RCC 7860 (cell line): Measurements from ENCODE around the gene MAT2A.
"Not testable (repeated sequence)": the region's sequence is repeated elsewhere in the genome, so short reads cannot be mapped to it uniquely, and the experiment has no call there.

ENCODE experiments used
- DNase-seq: peaks from one replicate; pipeline ENCODE4 v3.0.0-alpha.2; 2015; ENCODE audit warnings: low spot score
- FAIRE-seq: peaks from 2 replicates; lab custom pipeline; 2012; peaks lifted over from hg19 to GRCh38; lab: Jason Lieb, UNC

The MAT2A gene

DNA sequence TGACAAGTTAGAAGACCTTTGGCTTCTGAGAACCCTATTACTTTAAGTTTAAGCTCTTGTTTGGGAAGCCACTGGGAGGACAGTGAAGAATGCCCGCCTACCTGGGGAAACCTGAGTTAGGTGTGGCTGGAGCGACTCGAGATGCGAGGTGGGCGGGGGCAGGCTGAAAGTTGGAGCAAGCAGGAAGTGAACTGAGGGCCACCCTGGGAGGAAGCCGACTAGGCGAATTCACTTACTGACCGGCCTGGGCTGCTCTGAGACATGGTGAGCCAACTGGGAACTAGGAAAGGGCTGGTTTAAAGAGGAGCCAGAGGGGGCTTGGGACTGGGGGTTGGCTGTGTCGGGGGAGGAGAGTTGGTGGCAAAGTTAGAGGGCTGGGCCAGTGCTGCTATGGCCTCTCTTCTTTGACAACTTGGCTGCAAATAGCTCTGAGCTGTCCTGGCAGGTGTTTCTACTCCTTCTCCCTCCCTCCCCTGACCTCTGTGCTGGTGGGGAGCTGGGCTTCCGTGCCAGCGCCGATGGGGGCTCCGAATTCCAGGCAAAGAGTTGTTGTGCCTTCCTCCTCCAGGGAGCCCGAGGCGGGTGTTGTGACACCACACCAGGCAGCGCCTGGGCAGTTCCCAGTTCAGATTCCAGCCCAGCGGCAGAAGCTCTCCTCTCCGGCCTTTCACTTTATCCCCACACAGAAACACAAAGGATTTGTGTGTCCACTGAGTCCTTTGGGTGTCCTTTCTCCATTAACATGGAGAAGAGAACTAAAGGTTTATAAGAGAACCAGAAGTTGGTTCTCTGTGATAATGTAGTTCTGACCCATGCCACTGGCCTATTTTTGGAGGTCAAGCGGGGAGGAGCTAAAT, 38.6 kb downstream of the MAT2A start, which contains the start of gene VAMP8:
Gene VAMP8 (plus strand): TSS at position 201 of the 857 bp plus-strand sequence. CDS start 61 bp downstream, at position 262.
- DNase-seq (peak; percentile 37), FAIRE-seq (no peak)

DNA sequence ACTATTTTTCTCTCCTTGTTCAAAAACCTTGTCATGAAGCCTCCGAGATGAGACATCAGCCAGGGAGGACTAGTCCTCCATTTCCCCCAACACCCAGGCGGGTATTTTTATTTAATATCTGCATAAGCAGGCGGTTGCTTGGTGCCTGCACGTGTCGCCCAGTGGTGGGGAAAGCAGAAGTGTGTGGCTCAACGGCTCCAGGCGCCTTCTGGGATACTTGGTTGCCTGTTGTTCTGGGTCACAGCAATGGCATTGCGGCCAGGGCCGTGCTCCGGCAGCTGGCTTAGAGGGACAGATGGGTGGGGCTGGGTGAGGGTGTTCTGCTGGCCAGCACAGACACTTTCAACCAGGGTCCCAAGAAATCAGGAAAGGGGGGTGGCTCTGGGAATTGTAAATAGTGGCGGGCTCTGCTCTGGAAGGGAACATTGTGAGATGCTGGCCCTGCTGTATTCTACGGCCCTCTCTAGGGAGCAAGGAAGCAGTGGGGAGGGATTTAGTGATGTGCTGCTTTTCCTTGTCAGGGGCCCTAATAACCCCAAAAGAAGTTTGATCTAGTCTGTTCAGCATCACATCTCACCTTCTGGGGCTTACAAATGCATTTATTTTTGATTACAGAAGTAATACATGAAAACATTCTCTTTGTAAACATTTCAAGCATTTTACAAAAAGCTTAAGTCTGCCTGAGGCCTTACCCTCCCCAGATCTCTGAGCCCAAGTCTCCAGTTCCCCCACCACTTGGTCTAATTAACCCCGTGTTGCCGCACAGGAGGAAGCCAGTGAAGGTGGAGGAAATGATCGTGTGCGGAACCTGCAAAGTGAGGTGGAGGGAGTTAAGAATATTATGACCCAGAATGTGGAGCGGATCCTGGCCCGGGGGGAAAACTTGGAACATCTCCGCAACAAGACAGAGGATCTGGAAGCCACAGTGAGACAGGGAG, 39.5 kb downstream of the MAT2A start:
- no peak for FAIRE-seq
- no peak for DNase-seq

DNA sequence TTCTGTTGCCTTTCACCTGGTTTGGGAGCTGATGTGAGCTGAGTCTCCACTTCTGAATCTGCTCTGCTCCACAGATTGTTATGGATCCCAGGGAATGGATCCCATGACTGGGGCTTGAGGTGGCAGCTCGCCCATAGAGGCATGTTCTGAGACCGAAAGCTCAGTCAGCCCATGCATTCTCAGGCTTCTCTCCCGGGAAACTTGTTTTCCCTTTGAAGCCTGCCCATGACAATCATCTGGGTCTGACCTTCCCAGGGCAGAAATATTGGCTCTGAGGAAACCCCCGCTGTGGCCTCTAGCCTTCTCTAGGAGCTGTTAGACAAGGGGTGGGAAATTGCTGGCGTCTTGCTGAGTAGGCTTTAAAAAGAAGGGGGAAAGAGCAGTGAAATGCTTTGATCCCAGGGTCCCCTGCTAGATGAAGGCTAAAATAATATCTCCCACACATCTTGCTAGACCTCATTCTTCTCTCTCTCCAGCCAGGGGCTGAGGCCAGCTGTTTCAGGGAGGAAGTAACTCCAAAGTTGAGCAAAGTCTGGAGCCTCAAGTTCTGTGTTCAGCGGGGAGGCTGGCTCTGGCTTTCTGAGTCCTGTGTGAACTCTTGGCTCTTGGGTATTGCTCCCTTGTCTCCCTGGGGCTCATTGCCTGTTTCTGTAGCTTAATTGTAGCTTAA, 40.4 kb downstream of the MAT2A start:
- DNase-seq, result no peak

DNA sequence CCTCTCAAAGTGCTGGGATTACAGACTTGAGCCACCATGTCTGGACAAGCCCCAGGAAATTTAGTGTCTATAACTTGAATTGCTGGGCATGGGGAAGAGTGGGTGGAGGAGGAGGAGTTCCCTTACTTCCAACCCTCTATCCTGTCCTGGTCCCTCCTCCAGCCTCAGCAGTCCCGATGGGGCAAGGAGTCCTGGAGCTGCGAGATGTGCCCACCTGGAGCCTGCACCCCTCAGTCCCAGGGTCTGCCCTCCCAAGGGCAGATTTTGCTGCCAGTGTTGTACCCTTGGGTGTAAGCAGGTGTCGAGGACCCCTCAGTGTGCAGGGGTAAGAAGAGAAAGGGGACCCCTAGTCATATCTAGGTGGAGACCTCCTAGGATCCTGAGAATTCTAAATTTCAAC, 41.2 kb downstream of the MAT2A start:
- FAIRE-seq, result no peak

More for the DNA sequence above, 40.4 kb downstream of the MAT2A start:
- FAIRE-seq, result no peak

GRCh38 chr2:85582492-85582891, 43.5 kb downstream of the MAT2A start:
- FAIRE-seq (no peak), DNase-seq (no peak)

More for the DNA sequence above, 41.2 kb downstream of the MAT2A start:
- no peak for DNase-seq

- FAIRE-seq (no peak), DNase-seq (no peak)
Observed at GRCh38 chr2:85583667-85584353, 44.8 kb downstream of the MAT2A start.

DNA sequence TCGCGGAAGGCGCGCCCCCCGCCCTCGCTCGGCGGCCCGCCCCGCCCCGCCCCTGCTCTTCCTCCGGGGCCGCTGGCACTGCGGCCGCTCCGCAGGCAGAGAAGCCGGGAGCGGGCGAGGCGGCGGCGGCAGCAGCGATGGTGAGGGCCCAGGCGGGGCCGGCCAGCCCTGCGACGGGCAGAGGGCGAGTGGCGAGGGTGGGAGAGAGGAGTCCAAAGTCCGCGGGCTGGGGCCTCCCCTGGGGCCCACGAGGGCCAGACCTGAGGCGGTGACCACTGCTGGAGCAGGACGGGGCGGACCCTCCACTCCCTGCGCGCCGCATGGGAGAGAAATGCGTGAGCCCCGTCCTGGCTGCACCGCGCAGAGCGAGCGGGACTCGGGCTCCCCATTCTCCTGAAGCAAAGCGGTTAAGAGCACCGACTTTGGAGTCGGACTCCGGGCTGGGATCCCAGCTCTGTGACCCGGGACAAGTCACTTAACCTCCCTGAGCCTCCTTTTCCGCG, 45.4 kb downstream of the MAT2A start, which contains the start of gene VAMP5:
Gene VAMP5 (plus strand): TSS at position 78 of the 503 bp plus-strand sequence. CDS start 60 bp downstream, at position 138.
- FAIRE-seq (no peak), DNase-seq (no peak)

DNA sequence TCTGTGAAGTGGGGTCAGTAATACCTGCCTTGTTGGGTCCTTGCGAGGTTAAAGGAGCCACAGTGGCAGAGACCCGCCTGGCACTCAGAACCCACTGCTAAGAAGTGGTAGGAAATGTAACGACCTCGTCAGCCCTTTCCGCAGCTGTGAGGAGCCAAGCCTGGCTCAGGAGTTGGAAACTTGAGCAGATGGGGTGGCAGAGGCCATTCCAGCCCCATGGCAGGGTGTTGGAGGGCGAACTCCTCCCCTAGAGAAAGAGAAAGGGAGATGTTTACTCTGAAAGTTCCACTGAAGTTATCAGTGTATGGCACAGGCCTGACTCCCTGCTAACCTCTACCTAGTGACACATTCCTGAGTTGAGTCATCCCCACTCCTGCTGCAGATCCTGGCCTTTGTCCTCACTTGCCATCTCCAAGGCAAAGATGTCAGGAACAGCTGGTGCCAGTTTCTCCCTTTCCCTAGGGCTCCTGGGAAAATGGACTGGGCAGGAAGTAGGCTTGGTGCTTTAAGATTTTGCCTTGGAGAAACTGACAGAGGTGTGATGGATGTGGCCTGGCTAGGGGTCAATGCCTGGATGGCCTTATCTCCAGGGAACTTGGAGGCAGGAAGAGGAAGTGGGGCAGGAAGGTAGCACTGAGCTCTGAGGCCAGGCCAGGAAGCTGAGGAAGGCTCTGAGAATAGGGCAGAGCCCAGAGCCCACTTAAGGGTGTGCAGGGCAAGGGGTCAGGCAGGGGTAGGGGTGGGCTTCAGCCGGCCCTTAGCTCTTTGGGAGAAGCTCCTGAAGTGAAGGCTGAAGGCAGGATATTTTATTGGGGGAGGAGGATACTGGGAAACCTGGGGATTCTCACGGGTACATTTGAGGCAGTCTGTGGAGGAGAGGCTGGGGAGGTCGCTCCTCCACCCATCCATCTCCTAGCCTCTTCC, 46.2 kb downstream of the MAT2A start:
- FAIRE-seq, result peak; percentile 92

GRCh38 chr2:85585781-85586105, 46.8 kb downstream of the MAT2A start:
- FAIRE-seq (peak; percentile 76), DNase-seq (peak; percentile 87)

More for the DNA sequence above, 46.2 kb downstream of the MAT2A start:
- peak; percentile 98 for DNase-seq

- DNase-seq, result no peak
- FAIRE-seq, result no peak
Observed at GRCh38 chr2:85588236-85588635, 49.3 kb downstream of the MAT2A start.

DNA sequence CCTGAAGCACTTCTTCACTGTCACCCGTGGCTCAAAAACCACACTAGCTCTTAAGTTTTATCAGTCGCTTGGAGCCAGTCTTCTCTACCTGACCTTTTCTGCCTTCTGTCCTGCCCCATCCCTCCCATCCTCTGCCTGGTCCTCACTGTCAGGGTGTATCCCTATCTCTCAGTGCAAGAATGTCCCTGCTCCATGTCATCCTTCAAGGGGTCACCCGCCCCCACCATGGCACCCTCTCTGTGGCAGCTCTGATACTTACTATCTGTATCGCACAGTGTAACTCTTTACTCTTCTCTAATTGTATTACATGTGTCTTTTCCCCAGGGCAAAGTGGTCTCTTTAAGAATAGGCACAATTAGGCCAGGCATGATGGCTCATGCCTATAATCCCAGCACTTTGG, 49.7 kb downstream of the MAT2A start:
- FAIRE-seq (no peak), DNase-seq (no peak)

- FAIRE-seq (no peak), DNase-seq (no peak)
Observed at GRCh38 chr2:85589181-85589580, 50.2 kb downstream of the MAT2A start.

DNA sequence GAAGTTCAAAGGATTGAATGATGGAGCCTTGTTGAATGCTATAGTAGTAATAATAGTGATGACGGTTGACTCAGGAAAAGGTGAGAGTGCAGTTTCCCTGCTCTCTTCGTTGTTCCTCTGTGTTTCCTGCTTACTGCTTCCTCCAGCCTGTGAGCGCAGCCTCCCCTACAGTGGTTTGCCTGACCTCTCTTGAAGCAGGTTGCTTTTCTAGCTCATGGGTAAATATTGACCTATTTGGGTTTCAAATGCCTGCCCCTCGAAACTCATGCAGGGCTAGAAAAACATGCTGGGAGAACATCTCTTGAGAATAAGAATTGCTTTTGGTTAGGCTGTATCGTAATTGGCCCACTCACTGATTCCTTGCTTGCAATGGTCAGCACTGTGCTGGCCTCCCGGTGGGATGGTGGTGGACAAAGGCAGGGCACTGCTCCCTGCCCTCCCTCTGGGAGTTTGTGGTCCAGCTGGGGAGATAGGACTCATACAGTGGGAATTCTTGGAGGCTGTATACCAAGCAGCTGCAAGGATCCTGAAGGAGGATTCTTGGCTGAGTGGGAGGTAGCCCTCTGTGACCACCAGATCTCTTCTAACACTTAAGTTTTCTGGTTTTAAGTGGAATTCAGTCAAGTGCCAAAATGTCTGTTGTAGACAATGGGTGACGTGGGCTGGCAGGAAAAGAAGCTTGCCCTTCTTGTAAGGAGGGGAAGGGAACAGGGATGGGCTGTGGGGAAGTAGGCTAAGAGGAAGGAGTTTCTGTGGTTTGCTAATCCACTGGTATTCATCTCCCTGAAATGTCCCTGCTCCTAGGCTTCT, 51.2 kb downstream of the MAT2A start:
- FAIRE-seq (no peak), DNase-seq (peak; percentile 82)

DNA sequence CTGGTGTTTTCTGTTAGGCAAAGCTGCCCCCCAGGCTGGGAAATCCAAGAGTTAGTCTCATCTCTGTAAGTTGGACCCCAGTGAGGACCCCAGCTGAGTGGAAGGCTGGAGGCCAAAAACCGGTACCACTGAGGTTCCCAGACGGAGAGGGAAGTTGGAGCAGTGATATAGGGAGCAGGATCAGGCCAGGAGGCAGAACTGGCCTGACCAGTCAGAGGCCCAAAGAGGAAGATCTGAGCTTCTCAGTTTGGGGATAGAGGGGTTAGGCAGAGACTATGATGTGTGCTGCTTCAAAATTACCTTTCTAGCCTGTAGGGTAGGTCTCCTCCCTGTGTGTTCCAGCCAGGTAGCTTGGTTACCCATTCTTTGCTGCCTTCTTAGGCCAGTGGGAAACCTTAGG, 52.0 kb downstream of the MAT2A start:
- no peak for FAIRE-seq
- DNase-seq, result no peak

DNA sequence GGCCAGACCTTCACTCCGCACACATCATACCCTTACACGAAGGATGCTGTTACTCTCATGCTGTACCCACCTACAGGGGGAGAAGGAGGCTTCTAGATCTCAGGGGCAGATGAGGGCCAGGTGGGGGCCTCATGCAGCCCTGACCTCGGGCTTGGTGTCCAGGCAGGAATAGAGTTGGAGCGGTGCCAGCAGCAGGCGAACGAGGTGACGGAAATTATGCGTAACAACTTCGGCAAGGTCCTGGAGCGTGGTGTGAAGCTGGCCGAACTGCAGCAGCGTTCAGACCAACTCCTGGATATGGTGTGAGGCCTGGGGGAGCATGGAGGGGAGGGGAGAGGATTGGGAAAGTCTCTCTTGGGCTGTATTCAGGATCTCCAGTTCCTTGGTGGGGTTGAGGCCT, 52.6 kb downstream of the MAT2A start:
- FAIRE-seq, result no peak

DNA sequence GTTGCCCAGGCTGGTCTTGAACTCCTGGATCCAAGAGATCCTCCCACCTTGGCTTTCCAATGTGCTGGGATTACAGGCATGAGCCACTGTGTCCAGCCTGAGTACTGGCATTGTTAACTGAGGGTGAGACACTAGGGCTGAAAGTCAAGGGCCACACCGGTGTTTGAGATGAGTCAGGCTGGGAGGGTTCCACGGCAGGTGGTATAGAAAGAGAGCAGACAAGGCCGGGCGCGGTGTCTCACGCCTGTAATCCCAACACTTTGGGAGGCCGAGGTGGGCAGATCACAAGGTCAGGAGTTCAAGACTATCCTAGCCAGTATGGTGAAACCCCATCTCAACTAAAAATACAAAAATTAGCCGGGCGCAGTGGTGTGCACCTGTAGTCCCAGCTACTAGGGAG, 53.3 kb downstream of the MAT2A start:
- FAIRE-seq, DNase-seq: not testable (repeated sequence)

More for the DNA sequence above, 52.6 kb downstream of the MAT2A start:
- DNase-seq, result no peak

DNA sequence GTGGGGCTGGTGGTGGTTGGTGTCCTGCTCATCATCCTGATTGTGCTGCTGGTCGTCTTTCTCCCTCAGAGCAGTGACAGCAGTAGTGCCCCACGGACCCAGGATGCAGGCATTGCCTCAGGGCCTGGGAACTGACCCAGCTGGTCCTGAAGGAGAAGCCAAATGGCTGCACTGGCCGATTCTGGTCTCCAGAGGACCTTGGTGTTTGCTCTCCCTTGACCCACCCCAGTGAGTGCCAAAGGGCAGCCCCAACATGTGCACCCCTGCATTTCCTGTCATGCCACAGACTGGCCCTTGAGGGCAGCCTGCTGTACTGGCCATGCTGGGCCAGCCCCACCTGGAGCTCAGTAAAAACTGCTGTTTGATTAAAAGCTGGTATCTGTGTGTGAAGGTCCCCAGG, 54.1 kb downstream of the MAT2A start:
- FAIRE-seq (no peak), DNase-seq (no peak)
